MM.1S (cell line): ENCODE data around the gene LATS1.
"Not testable (repeated sequence)": the region's sequence is repeated elsewhere in the genome, so short reads cannot be mapped to it uniquely, and the experiment has no call there.

Experiments
- DNase-seq: peaks from one replicate; pipeline ENCODE4 v3.0.0-alpha.2; 2015
- H2AFZ ChIP-seq: fragments of 300-600 bp; sonication (generic); 2 replicates; pipeline ENCODE4 v1.6.0; 2016; ENCODE audit warnings: antibody characterized with exemption, low read length
- H3F3A ChIP-seq: fragments of 300-600 bp; sonication (generic); 2 replicates; pipeline ENCODE4 v1.6.1; 2016; ENCODE audit warnings: mild to moderate bottlenecking, antibody characterized with exemption, low read length, moderate library complexity, mixed read lengths; ENCODE audit not compliant: insufficient read depth
- H3K27ac ChIP-seq: fragments of 300-600 bp; sonication (generic); 2 replicates; pipeline ENCODE4 v1.5.1; 2016; ENCODE audit warnings: mild to moderate bottlenecking, low read length
- H3K27me3 ChIP-seq: fragments of 300-600 bp; sonication (generic); replicated peaks from 2 replicates; pipeline ENCODE4 v1.6.0; 2016; ENCODE audit warnings: low read length; ENCODE audit not compliant: insufficient read depth
- H3K36me3 ChIP-seq: fragments of 300-600 bp; sonication (generic); replicated peaks from 2 replicates; pipeline ENCODE4 v1.6.1; 2016; ENCODE audit warnings: mild to moderate bottlenecking, low read length, mixed read lengths; ENCODE audit not compliant: insufficient read depth
- H3K4me1 ChIP-seq: fragments of 300-600 bp; sonication (generic); 2 replicates; pipeline ENCODE4 v1.6.1; 2016; ENCODE audit warnings: low read length, mixed read lengths
- H3K4me2 ChIP-seq: fragments of 300-600 bp; sonication (generic); 2 replicates; pipeline ENCODE4 v1.6.0; 2016; ENCODE audit warnings: low read depth, low read length
- H3K4me3 ChIP-seq: fragments of 300-600 bp; sonication (generic); 2 replicates; pipeline ENCODE4 v1.5.1; 2016; ENCODE audit warnings: low read length, mixed read lengths
- H3K79me2 ChIP-seq: fragments of 300-600 bp; sonication (generic); 2 replicates; pipeline ENCODE4 v1.6.1; 2016; ENCODE audit warnings: mixed run types, low read length, mixed read lengths
- H3K9ac ChIP-seq: fragments of 300-600 bp; sonication (generic); 2 replicates; pipeline ENCODE4 v1.6.1; 2016; ENCODE audit warnings: low read length, mixed read lengths
- H3K9me2 ChIP-seq: fragments of 300-600 bp; sonication (generic); replicated peaks from 2 replicates; pipeline ENCODE4 v1.6.1; 2016; ENCODE audit warnings: mild to moderate bottlenecking, low read length, mixed read lengths; ENCODE audit not compliant: insufficient read depth
- H3K9me3 ChIP-seq: fragments of 300-600 bp; sonication (generic); replicated peaks from 2 replicates; pipeline ENCODE4 v1.6.1; 2016; ENCODE audit warnings: mild to moderate bottlenecking, low read length, mixed read lengths; ENCODE audit not compliant: insufficient read depth
- H4K20me1 ChIP-seq: fragments of 300-600 bp; sonication (generic); 2 replicates; pipeline ENCODE4 v1.6.1; 2016; ENCODE audit warnings: mild to moderate bottlenecking, low read length, moderate library complexity, mixed read lengths; ENCODE audit not compliant: insufficient read depth
- CTCF ChIP-seq: fragments of 300-600 bp; sonication (generic); IDR thresholded peaks from 2 replicates; pipeline ENCODE4 v1.5.1; 2016; ENCODE audit warnings: antibody characterized with exemption, low read length, mixed read lengths
- EZH2 ChIP-seq: fragments of 300-600 bp; sonication (generic); optimal IDR thresholded peaks from 2 replicates; pipeline ENCODE3; 2017; ENCODE audit warnings: low read depth, mild to moderate bottlenecking, antibody characterized with exemption, low read length, mixed read lengths
- EZH2phosphoT487 ChIP-seq: fragments of 300-600 bp; sonication (generic); IDR thresholded peaks from 2 replicates; pipeline ENCODE4 v1.6.1; 2018; ENCODE audit warnings: antibody characterized with exemption, low read length

The LATS1 gene

GRCh38 chr6:149680503-149680902 lies 37.4 kb downstream of the LATS1 start:
- Histone ChIP-seq H3K4me1 (no peaks in the 10 kb centered on the region), H3K4me3 (no peak overlapping the region), H3K36me3 (no peaks in the 10 kb centered on the region; the same call in 1 of the 2 replicates), H4K20me1 (no peaks in the 10 kb centered on the region), H3K9me3 (no peaks in the 10 kb centered on the region), H3K79me2 (no peaks in the 10 kb centered on the region), H3F3A (no peaks in the 10 kb centered on the region), H2AFZ (no peak overlapping the region), H3K9me2 (no peaks in the 10 kb centered on the region), H3K4me2 (no peak overlapping the region), H3K27me3 (no peaks in the 10 kb centered on the region), H3K9ac (no peak overlapping the region), H3K27ac (no peak overlapping the region)
- no peak for TF ChIP-seq EZH2phosphoT487
- no peak for TF ChIP-seq CTCF
- no peak for TF ChIP-seq EZH2
- DNase-seq = no peak

- not testable (repeated sequence) for H3K4me3 ChIP-seq, H3K36me3 ChIP-seq, H3F3A ChIP-seq, H4K20me1 ChIP-seq, H2AFZ ChIP-seq, H3K4me1 ChIP-seq, H3K79me2 ChIP-seq, H3K9me2 ChIP-seq, DNase-seq, H3K27me3 ChIP-seq, H3K9ac ChIP-seq, H3K4me2 ChIP-seq, H3K9me3 ChIP-seq, H3K27ac ChIP-seq
These were observed 45.6 kb downstream of the LATS1 start for GRCh38 chr6:149672265-149672664.

DNA sequence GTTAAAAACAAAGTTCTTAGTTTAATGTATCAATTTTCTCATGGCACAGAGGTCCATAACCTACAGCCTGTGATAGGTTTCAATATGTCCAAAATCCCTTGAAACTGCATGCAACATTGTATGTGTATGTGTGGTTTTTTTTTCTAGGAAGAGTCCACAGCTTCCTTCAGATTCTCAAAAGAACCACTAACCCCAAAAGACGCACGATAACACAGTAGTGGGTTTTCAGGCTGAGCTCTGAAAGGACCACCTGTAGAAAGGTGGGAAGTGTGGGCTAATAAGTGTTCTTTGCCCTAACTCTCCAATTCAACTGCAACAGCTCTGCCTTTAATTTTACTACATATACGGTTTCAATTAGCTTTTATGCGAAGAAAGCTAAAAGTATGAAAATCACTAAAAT lies 57.9 kb downstream of the LATS1 start:
- Histone ChIP-seq H3F3A (no peaks in the 10 kb centered on the region), H3K27ac (no peak overlapping the region), H3K4me3 (no peak overlapping the region), H3K9me2 (no peaks in the 10 kb centered on the region), H4K20me1 (no peaks in the 10 kb centered on the region), H3K4me1 (no peaks in the 10 kb centered on the region), H3K4me2 (no peak overlapping the region), H3K79me2 (no peaks in the 10 kb centered on the region), H3K9ac (no peak overlapping the region), H3K9me3 (no peaks in the 10 kb centered on the region), H3K36me3 (no peaks in the 10 kb centered on the region), H2AFZ (no peak overlapping the region), H3K27me3 (no peaks in the 10 kb centered on the region)
- DNase-seq = no peak
- no peak for TF ChIP-seq CTCF
- no peak for TF ChIP-seq EZH2phosphoT487

GRCh38 chr6:149657441-149657840 lies 60.5 kb downstream of the LATS1 start:
- Histone ChIP-seq H4K20me1 (no peaks in the 10 kb centered on the region), H3F3A (no peaks in the 10 kb centered on the region), H3K4me2 (no peak overlapping the region), H3K27ac (no peak overlapping the region), H3K27me3 (no peaks in the 10 kb centered on the region), H3K9me3 (no peaks in the 10 kb centered on the region), H3K4me1 (no peaks in the 10 kb centered on the region), H3K79me2 (no peaks in the 10 kb centered on the region), H3K36me3 (no peaks in the 10 kb centered on the region), H2AFZ (no peak overlapping the region), H3K9ac (no peak overlapping the region), H3K9me2 (no peaks in the 10 kb centered on the region), H3K4me3 (no peak overlapping the region)
- no peak for DNase-seq
- TF ChIP-seq CTCF (no peak), EZH2phosphoT487 (no peak), EZH2 (no peak)
